ENCODE results near the gene TBC1D1. TPM values are rescaled to one million over a fixed set of nuclear protein-coding genes. Genes with fewer than 3 reads are reported as not detected.

TBC1D1 gene
- total RNA-seq, 2 donors from 2014 or later: 55.3 to 77.4 TPM

GRCh38 chr4:38184404-38184803 lies 293.5 kb downstream of the TBC1D1 start:
- no peaks in the 10 kb centered on the region for H3K4me1 ChIP-seq
- no peaks in the 10 kb centered on the region for H3K36me3 ChIP-seq
- no peak overlapping the region for H3K9ac ChIP-seq (ENCODE audit: low read depth in 2 of 2, low read length in 2 of 2)
- H3K9me3 ChIP-seq: no peaks in the 10 kb centered on the region
- DNase-seq: no peak
- no peak overlapping the region for H3K4me3 ChIP-seq
- TF ChIP-seq CTCF (IDR thresholded peaks at IDR 0.05): peak; percentile 20
- no peak overlapping the region for H3K27ac ChIP-seq
- H3K27me3 ChIP-seq: no peaks in the 10 kb centered on the region
- intact Hi-C loops (cut with DNase I): no loop called here

GRCh38 chr4:38185406-38186144 lies 294.7 kb downstream of the TBC1D1 start:
- TF ChIP-seq CTCF (IDR thresholded peaks at IDR 0.05): no peak
- Histone ChIP-seq H3K9ac (ENCODE audit: low read depth in 2 of 2, low read length in 2 of 2) (no peak overlapping the region), H3K27me3 (no peaks in the 10 kb centered on the region), H3K36me3 (no peaks in the 10 kb centered on the region), H3K4me3 (no peak overlapping the region), H3K27ac (no peak overlapping the region), H3K9me3 (no peaks in the 10 kb centered on the region), H3K4me1 (no peaks in the 10 kb centered on the region)
- no peak for DNase-seq
- intact Hi-C loops (cut with DNase I): loop anchor here (5.0 kb wide), 1 partner anchor 127 kb away; no protein-coding TSS in a partner anchor

GRCh38 chr4:38188136-38188535 lies 297.3 kb downstream of the TBC1D1 start:
- intact Hi-C loops (cut with DNase I): loop anchor here (5.0 kb wide), 1 partner anchor 124 kb away; no protein-coding TSS in a partner anchor
- H3K36me3 ChIP-seq: no peaks in the 10 kb centered on the region
- no peak overlapping the region for H3K9ac ChIP-seq (ENCODE audit: low read depth in 2 of 2, low read length in 2 of 2)
- H3K4me1 ChIP-seq: no peaks in the 10 kb centered on the region
- no peak for DNase-seq
- H3K4me3 ChIP-seq: no peak overlapping the region
- no peaks in the 10 kb centered on the region for H3K9me3 ChIP-seq
- no peaks in the 10 kb centered on the region for H3K27me3 ChIP-seq
- no peak for TF ChIP-seq CTCF (IDR thresholded peaks at IDR 0.05)
- H3K27ac ChIP-seq: peak overlapping the region; percentile 34

GRCh38 chr4:38188631-38189101 lies 297.8 kb downstream of the TBC1D1 start:
- H3K9me3 ChIP-seq: no peaks in the 10 kb centered on the region
- TF ChIP-seq CTCF (IDR thresholded peaks at IDR 0.05): no peak
- H3K4me1 ChIP-seq: no peaks in the 10 kb centered on the region
- DNase-seq: peak; percentile 89
- intact Hi-C loops (cut with DNase I): loop anchor here (5.0 kb wide), 1 partner anchor 124 kb away; no protein-coding TSS in a partner anchor
- peak overlapping the region; percentile 69 for H3K27ac ChIP-seq
- H3K27me3 ChIP-seq: no peaks in the 10 kb centered on the region
- H3K36me3 ChIP-seq: no peaks in the 10 kb centered on the region
- H3K9ac ChIP-seq (ENCODE audit: low read depth in 2 of 2, low read length in 2 of 2): no peak overlapping the region
- no peak overlapping the region for H3K4me3 ChIP-seq

Other genes with a start within 250 kb of the TBC1D1 start
- gene RELL1, start 204.7 kb upstream of the TBC1D1 start, total RNA-seq: 10 to 100 TPM; 24.4 to 48.2 TPM
- gene PGM2, start 64.4 kb upstream of the TBC1D1 start, total RNA-seq: 10 to 100 TPM; 32.6 to 37.2 TPM
- under 1 TPM in 1 of 2 donors, not detected in 1; 0.91 TPM for gene PTTG2, start 69.3 kb downstream of the TBC1D1 start, total RNA-seq